ENCODE data around the gene GPR158.
"Not testable (repeated sequence)": the region's sequence is repeated elsewhere in the genome, so short reads cannot be mapped to it uniquely, and the experiment has no call there.

GPR158 gene, protein sequence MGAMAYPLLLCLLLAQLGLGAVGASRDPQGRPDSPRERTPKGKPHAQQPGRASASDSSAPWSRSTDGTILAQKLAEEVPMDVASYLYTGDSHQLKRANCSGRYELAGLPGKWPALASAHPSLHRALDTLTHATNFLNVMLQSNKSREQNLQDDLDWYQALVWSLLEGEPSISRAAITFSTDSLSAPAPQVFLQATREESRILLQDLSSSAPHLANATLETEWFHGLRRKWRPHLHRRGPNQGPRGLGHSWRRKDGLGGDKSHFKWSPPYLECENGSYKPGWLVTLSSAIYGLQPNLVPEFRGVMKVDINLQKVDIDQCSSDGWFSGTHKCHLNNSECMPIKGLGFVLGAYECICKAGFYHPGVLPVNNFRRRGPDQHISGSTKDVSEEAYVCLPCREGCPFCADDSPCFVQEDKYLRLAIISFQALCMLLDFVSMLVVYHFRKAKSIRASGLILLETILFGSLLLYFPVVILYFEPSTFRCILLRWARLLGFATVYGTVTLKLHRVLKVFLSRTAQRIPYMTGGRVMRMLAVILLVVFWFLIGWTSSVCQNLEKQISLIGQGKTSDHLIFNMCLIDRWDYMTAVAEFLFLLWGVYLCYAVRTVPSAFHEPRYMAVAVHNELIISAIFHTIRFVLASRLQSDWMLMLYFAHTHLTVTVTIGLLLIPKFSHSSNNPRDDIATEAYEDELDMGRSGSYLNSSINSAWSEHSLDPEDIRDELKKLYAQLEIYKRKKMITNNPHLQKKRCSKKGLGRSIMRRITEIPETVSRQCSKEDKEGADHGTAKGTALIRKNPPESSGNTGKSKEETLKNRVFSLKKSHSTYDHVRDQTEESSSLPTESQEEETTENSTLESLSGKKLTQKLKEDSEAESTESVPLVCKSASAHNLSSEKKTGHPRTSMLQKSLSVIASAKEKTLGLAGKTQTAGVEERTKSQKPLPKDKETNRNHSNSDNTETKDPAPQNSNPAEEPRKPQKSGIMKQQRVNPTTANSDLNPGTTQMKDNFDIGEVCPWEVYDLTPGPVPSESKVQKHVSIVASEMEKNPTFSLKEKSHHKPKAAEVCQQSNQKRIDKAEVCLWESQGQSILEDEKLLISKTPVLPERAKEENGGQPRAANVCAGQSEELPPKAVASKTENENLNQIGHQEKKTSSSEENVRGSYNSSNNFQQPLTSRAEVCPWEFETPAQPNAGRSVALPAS (N-terminal part only)

GRCh38 chr10:25174461-25175230, at the start of gene GPR158:
Gene GPR158, plus strand, starts transcription at chr10:25175001. Its CDS starts 420 bp downstream, at chr10:25175421.
- peak within 1 kb of the TSS; percentile 71 for H3K4me3 ChIP-seq (ENCODE audit: low read depth, low read length)

GRCh38 chr10:25125201-25125611, 49.6 kb upstream of the GPR158 start:
- H3K4me3 ChIP-seq (ENCODE audit: low read depth, low read length) = no peak overlapping the region

GRCh38 chr10:25129592-25129991, 45.2 kb upstream of the GPR158 start:
- no peak overlapping the region for H3K4me3 ChIP-seq (ENCODE audit: low read depth, low read length)

- no peak overlapping the region for H3K4me3 ChIP-seq (ENCODE audit: low read depth, low read length)
Observed at GRCh38 chr10:25130906-25131305, 43.9 kb upstream of the GPR158 start.

DNA sequence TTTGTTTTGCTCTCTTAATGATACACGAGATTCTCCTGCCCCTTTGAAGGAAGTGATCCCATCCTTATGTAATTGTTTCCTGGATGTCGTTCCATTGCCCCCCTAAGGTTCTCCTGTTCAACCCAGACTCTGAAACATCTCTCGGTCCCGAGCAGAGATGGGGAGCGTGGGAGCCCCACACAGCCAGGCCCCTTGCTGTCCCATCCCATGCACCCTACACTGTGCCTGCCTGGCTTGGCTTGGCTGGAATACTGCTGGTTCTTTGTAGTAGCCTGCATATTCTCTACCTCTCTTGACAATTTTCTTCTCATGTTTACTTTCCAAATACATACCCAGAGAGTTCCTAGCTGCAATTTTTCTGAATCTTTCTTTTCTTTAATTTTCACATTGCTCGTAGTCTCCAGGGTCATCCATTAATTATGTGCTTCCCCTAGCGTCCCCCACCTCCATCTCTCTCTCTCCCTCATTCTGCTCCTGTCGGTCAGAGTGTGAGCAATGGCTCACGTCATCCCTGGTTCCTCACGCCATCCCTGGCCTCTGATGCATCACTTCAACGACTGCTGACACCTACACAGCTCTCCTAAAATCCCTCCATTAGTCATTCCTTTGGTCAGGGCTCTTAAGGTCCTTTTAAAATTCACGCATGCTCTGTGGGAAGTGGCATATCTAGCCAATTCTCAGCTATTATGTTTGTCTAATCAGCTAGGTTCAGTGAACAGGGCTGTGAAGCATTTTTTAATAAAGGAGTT, 32.5 kb upstream of the GPR158 start:
- no peak overlapping the region for H3K4me3 ChIP-seq (ENCODE audit: low read depth, low read length)

GRCh38 chr10:25157650-25158049, 17.2 kb upstream of the GPR158 start:
- H3K4me3 ChIP-seq (ENCODE audit: low read depth, low read length) = no peak overlapping the region

- no peak overlapping the region for H3K4me3 ChIP-seq (ENCODE audit: low read depth, low read length)
Observed at GRCh38 chr10:25159591-25159990, 15.2 kb upstream of the GPR158 start.

DNA sequence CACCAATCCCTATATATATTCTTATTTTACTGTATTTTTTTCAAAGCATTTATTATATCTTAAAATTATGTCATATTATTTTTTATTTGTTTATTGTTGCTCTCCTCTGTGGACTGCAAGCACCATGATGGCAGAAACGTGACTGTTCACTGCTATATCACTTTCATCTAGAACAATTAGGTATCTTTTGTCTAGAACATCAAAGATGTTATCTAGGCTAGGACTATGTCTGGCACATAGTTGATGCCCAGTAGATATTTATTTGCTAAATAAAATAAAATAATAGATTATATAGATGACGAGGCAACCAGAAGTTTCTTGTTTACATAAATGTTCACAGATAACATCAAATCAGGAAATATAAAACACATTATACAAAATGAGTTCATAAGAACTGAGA, 12.4 kb upstream of the GPR158 start:
- H3K4me3 ChIP-seq (ENCODE audit: low read depth, low read length) = no peak overlapping the region

GRCh38 chr10:25163464-25163863, 11.3 kb upstream of the GPR158 start:
- not testable (repeated sequence) for H3K4me3 ChIP-seq (ENCODE audit: low read depth, low read length)

- H3K4me3 ChIP-seq (ENCODE audit: low read depth, low read length) = no peak overlapping the region
Observed at GRCh38 chr10:25169740-25170139, 5.1 kb upstream of the GPR158 start.

GRCh38 chr10:25170627-25171026, 4.2 kb upstream of the GPR158 start:
- no peak overlapping the region for H3K4me3 ChIP-seq (ENCODE audit: low read depth, low read length)

DNA sequence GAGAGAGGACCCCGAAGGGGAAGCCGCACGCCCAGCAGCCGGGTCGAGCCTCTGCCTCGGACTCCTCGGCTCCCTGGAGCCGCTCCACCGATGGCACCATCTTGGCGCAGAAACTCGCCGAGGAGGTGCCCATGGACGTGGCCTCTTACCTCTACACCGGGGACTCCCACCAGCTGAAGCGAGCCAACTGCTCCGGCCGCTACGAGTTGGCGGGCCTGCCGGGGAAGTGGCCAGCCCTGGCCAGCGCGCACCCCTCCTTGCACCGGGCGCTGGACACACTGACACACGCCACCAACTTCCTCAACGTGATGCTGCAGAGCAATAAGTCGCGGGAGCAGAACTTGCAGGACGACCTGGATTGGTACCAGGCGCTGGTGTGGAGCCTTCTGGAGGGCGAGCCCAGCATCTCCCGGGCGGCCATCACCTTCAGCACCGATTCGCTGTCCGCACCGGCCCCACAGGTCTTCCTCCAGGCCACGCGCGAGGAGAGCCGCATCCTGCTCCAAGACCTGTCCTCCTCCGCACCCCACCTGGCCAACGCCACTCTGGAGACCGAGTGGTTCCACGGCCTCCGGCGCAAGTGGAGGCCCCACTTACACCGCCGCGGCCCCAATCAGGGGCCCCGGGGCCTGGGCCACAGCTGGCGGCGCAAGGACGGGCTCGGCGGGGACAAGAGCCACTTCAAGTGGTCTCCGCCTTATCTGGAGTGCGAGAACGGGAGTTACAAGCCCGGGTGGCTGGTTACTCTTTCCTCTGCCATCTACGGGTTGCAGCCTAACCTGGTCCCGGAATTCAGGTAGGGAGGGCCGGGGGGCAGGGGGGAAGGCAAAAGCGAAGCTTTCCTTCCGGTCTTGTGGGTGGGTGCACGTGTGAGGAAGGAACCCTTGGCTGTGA, 973 bp downstream of the GPR158 start:
- peak overlapping the region; percentile 71 for H3K4me3 ChIP-seq (ENCODE audit: low read depth, low read length)

- peak overlapping the region; percentile 71 for H3K4me3 ChIP-seq (ENCODE audit: low read depth, low read length)
Observed at GRCh38 chr10:25176421-25176968, 1.7 kb downstream of the GPR158 start.

DNA sequence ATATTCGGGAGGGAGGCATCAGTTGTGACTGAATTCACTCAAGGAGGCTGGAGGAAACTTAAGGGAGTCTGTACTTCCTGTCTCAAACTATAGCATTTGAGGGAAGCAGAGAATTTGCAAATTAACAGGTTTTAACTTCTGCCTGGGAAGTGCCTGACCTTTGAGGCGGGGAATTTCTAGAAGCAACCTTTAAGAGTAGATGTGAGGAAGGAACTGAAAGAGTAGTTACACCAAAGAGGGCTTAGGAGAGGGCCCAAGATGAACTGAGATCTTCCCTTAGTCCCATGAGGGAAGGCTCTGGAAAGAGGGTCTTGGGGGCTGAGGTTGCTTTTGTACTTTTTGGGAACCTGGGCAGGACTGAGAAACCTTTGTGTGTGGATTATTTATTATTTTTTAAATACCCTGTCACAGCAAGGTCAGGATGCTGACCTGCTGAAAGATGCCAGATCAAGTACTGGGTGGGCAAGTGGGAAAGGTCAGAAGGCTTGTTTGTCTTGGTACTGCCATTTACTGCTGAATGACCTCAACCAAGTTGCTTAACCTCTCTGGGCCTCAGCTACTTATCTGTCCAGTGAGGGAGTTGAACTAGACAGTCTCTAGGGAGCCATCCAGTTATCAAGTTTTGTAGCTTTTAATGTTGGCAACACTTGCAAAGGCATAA, 2.4 kb downstream of the GPR158 start:
- peak overlapping the region; percentile 71 for H3K4me3 ChIP-seq (ENCODE audit: low read depth, low read length)

- no peak overlapping the region for H3K4me3 ChIP-seq (ENCODE audit: low read depth, low read length)
Observed at GRCh38 chr10:25177754-25178135, 2.9 kb downstream of the GPR158 start.

DNA sequence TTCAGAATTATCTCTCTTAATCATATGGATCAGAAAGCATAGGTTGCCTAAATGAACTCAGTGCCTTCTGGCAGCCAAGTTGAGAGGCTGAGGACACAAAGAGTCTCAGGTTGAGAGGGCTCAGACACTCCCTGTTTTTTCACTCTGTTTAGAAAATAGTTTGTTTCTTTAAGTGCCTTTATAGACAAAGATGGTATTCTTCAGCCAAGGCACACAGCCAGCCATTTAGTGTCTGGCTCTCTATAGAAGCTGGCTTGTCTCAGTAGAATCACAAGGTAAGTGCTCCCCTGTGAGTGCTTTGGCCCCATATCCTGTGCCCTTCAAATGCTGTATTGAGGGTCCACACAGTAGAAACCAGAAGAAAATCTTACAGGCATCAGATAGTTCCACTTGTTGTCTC, 3.6 kb downstream of the GPR158 start:
- H3K4me3 ChIP-seq (ENCODE audit: low read depth, low read length) = no peak overlapping the region

- H3K4me3 ChIP-seq (ENCODE audit: low read depth, low read length) = no peak overlapping the region
Observed at GRCh38 chr10:25180801-25181200, 6.0 kb downstream of the GPR158 start.

GRCh38 chr10:25182636-25183035, 7.8 kb downstream of the GPR158 start:
- H3K4me3 ChIP-seq (ENCODE audit: low read depth, low read length) = no peak overlapping the region
